ENCODE measurements around the gene AHSG. TPM values are rescaled to one million over a fixed set of nuclear protein-coding genes. Genes with fewer than 3 reads are reported as not detected.
A peak's percentile ranks its signal among the peaks of the same experiment; 100 is the strongest.

AHSG gene
- total RNA-seq, 1 donor from 2014 or later: not detected

DNA sequence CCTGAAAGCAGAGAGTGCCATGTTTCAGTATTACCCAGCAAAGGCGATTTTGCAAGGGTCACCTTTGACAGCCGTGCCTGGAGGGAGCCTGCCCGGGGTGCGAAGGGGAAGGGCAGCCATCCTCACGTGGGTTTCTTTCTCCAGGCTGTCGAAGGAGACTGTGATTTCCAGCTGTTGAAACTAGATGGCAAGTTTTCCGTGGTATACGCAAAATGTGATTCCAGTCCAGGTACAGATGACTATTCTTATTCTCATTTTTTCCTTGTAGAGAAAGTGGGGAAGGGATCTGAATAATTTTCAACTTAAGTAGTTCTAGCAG is 3.4 kb downstream of the AHSG start:
- TF ChIP-seq, protein P1, sequence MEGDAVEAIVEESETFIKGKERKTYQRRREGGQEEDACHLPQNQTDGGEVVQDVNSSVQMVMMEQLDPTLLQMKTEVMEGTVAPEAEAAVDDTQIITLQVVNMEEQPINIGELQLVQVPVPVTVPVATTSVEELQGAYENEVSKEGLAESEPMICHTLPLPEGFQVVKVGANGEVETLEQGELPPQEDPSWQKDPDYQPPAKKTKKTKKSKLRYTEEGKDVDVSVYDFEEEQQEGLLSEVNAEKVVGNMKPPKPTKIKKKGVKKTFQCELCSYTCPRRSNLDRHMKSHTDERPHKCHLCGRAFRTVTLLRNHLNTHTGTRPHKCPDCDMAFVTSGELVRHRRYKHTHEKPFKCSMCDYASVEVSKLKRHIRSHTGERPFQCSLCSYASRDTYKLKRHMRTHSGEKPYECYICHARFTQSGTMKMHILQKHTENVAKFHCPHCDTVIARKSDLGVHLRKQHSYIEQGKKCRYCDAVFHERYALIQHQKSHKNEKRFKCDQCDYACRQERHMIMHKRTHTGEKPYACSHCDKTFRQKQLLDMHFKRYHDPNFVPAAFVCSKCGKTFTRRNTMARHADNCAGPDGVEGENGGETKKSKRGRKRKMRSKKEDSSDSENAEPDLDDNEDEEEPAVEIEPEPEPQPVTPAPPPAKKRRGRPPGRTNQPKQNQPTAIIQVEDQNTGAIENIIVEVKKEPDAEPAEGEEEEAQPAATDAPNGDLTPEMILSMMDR (conservative IDR thresholded peaks at IDR 0.05; ENCODE audit: low read depth, low read length): no peak
- no peak for DNase-seq (ENCODE audit: low read depth)
- H3K4me3 ChIP-seq (ENCODE audit: low read depth, low read length): no peak overlapping the region

DNA sequence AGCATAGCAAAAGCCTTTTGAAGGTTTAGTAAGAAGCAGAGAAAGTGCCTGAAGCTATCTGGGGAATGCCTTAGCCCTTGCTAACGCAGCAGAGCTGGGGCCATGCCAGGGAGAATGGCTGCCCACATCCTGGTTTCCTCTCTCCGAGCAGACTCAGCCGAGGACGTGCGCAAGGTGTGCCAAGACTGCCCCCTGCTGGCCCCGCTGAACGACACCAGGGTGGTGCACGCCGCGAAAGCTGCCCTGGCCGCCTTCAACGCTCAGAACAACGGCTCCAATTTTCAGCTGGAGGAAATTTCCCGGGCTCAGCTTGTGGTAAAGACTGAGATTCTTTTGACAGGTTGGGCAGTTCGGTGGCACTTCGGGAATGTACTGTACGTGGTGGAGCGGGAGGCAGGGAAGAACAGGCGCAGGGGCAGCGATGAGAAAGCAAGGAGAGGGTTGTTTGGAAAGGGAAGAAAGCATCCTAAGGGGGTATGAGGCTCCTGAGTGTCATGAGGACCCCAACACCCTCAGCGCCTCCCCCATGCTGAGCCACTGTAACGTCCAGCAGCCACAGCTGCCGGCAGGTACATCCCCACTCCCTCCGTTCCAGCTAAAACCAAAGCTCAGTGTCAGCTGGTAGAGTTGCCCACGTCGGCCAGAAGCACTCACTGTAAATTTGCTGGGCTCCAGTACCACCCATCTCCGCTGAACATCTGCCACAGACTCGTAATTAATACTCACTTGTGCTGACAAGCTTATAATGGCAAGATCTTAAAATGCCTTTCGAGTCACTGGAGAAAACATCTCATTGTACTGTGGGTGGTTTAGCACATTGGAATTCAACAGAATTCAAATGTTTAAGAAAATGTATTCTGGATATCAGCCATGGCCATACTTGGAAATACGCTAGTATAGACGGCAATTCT is 4.4 kb downstream of the AHSG start:
- TF ChIP-seq, protein P1 (conservative IDR thresholded peaks at IDR 0.05; ENCODE audit: low read depth, low read length): peak; percentile 90
- peak; percentile 72 for DNase-seq (ENCODE audit: low read depth)
- peak overlapping the region; percentile 34 for H3K4me3 ChIP-seq (ENCODE audit: low read depth, low read length)

DNA sequence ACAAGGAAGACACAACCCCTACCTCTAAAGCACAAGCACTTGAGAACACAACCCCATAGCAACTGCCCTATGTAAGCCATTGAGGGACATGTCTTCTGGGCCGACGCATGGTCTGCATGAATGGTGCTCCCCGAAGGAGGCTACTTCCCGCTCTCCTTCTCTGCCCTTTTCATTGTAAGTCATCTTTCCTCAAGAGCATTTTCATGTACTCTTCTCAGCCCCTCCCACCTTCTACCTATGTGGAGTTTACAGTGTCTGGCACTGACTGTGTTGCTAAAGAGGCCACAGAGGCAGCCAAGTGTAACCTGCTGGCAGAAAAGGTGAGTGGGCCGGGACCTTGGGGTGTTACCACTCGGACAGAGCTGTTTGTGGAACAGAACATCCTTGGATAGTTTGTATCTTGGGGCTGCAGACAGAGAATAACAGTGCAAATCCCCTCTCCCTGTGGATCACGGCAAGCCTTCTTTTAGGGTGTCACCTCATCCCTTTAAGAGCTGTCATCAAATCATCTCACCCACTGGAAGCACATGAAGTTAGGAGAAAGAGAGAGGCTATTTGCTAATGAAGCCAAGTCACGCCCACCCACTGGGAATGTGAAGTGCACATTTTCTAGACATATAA is 5.6 kb downstream of the AHSG start:
- TF ChIP-seq, protein P1 (conservative IDR thresholded peaks at IDR 0.05; ENCODE audit: low read depth, low read length): no peak
- H3K4me3 ChIP-seq (ENCODE audit: low read depth, low read length): no peak overlapping the region
- no peak for DNase-seq (ENCODE audit: low read depth)

DNA sequence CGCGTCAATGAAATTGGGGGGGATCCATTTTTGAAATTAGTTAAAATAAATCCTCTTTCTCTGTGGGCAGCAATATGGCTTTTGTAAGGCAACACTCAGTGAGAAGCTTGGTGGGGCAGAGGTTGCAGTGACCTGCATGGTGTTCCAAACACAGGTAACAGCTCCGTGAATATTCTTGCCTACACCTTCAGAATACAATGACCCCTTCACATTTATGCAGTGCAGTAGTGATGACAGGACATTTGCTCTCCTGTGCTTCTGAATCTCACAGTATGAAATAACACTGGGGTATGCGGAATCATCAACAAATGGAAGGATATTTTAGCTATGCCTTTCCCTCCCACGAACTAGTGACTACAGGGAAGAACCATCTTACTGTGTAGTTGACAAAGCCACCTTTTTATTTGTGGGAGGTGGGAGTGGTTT is 6.9 kb downstream of the AHSG start:
- H3K4me3 ChIP-seq (ENCODE audit: low read depth, low read length): no peak overlapping the region
- DNase-seq (ENCODE audit: low read depth): no peak
- TF ChIP-seq, protein P1 (conservative IDR thresholded peaks at IDR 0.05; ENCODE audit: low read depth, low read length): no peak

DNA sequence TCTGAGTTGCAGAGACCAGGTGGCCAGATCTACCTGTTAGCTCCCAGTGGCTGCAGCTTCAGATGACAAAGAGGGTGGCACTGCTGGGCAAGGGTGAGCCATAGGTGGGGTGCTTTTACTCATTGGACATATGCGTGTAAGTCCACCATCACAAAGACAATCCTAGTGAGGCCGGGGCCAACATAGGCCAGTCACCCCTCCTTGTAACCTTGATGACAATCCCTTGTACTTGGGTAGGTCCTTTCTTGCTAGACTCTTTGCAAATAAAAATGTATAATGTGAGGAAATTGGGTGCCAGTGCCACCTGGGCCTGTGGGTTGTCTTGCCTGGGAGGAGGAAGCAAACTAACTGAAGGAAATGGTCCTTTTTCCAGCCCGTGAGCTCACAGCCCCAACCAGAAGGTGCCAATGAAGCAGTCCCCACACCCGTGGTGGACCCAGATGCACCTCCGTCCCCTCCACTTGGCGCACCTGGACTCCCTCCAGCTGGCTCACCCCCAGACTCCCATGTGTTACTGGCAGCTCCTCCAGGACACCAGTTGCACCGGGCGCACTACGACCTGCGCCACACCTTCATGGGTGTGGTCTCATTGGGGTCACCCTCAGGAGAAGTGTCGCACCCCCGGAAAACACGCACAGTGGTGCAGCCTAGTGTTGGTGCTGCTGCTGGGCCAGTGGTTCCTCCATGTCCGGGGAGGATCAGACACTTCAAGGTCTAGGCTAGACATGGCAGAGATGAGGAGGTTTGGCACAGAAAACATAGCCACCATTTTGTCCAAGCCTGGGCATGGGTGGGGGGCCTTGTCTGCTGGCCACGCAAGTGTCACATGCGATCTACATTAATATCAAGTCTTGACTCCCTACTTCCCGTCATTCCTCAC is 7.6 kb downstream of the AHSG start:
- TF ChIP-seq, protein P1 (conservative IDR thresholded peaks at IDR 0.05; ENCODE audit: low read depth, low read length): no peak
- no peak overlapping the region for H3K4me3 ChIP-seq (ENCODE audit: low read depth, low read length)
- DNase-seq (ENCODE audit: low read depth): no peak

DNA sequence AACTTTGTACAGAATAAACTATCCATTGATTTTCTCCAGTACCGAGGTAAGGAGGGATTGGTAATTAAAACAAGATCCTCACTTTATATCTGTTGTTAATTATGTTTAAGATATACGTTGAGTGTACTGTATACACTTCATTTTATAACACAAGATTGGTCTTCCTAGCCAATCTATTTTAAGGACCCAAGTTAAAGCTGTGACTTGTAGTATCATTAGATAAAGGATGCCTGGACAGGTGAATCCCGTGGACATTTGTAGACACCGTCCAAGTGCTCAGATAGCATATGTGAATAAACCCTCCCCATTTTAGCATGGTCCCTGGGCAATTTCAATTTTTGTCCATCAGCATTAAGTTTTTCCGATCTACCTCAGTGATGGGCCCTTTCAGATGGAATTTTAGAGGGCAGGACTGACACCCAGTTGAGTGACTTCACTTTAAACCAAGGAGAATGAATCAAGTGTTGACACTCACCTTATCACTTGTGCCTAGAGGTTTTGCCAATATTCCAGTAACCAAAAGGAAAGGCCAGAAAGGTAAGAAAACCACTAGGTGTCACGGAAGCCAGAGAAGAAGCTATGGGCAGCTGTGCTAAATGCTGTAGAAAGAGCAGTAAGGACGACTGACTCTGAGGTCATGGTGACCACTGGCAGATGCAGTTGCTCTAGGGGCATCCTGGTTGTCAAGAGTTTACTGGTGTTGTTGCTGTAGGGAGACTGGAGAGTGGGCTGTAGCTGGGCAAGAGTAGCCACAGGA is 9.2 kb downstream of the AHSG start:
- TF ChIP-seq, protein P1 (conservative IDR thresholded peaks at IDR 0.05; ENCODE audit: low read depth, low read length): no peak

More for the DNA sequence above, 9.2 kb downstream of the AHSG start:
- no peak overlapping the region for H3K4me3 ChIP-seq (ENCODE audit: low read depth, low read length)
- no peak for DNase-seq (ENCODE audit: low read depth)
